GM18909 (cell line): ENCODE measurements around the gene TRMT5.

Experiments used
- ATAC-seq: cut with Tn5 transposase; IDR thresholded peaks from one replicate; pipeline ENCODE4 v1.9.1; 2021; ENCODE audit warnings: mild to moderate bottlenecking; ENCODE audit not compliant: unreplicated experiment, poor library complexity

TRMT5 gene

GRCh38 chr14:60965402-60965801 is 15.5 kb downstream of the TRMT5 start:
- no peak for ATAC-seq

- ATAC-seq, result no peak
These were observed 16.0 kb downstream of the TRMT5 start for GRCh38 chr14:60964904-60965303.

- no peak for ATAC-seq
These were observed 17.1 kb downstream of the TRMT5 start for GRCh38 chr14:60963761-60964160.

GRCh38 chr14:60958146-60958545 is 22.7 kb downstream of the TRMT5 start:
- ATAC-seq, result no peak

GRCh38 chr14:60956632-60957031 is 24.2 kb downstream of the TRMT5 start:
- ATAC-seq, result no peak

- ATAC-seq, result no peak
These were observed 24.7 kb downstream of the TRMT5 start for GRCh38 chr14:60956202-60956601.

GRCh38 chr14:60951776-60952435 is 29.0 kb downstream of the TRMT5 start:
- no peak for ATAC-seq

- ATAC-seq, result no peak
These were observed 34.1 kb downstream of the TRMT5 start for GRCh38 chr14:60946773-60947172.

- ATAC-seq, result no peak
These were observed 34.9 kb downstream of the TRMT5 start for GRCh38 chr14:60945984-60946383.

- no peak for ATAC-seq
These were observed 36.7 kb downstream of the TRMT5 start for GRCh38 chr14:60944204-60944603.

- ATAC-seq, result no peak
These were observed 37.2 kb downstream of the TRMT5 start for GRCh38 chr14:60943637-60944032.

- ATAC-seq, result no peak
These were observed 45.6 kb downstream of the TRMT5 start for GRCh38 chr14:60935319-60935718.

GRCh38 chr14:60933920-60934655 is 46.8 kb downstream of the TRMT5 start:
- ATAC-seq, result no peak

- no peak for ATAC-seq
These were observed 49.7 kb downstream of the TRMT5 start for GRCh38 chr14:60931218-60931617.

GRCh38 chr14:60926002-60926401 is 54.9 kb downstream of the TRMT5 start:
- peak; percentile 97 for ATAC-seq

- ATAC-seq, result no peak
These were observed 55.6 kb downstream of the TRMT5 start for GRCh38 chr14:60925286-60925685.

- no peak for ATAC-seq
These were observed 58.8 kb downstream of the TRMT5 start for GRCh38 chr14:60922050-60922449.
